SJSA1 (cell line): ENCODE data around the gene ABR. TPM values are rescaled to one million over a fixed set of nuclear protein-coding genes. Genes with fewer than 3 reads are reported as not detected.
"Not testable (repeated sequence)": the region's sequence is repeated elsewhere in the genome, so short reads cannot be mapped to it uniquely, and the experiment has no call there.

Source experiments
- DNase-seq, 2 experiments: peaks; one replicate each; pipeline ENCODE4 v3.0.0-alpha.2; 2015 to 2020; ENCODE audit warnings: low spot score in 2 of 2, low read depth in 1 of 2
- H3K27ac ChIP-seq: fragments of 250-450 bp; sonication (Bioruptor Pico); 2 replicates; pipeline ENCODE4 v1.5.1; 2020; ENCODE audit warnings: mild to moderate bottlenecking, moderate library complexity
- H3K27me3 ChIP-seq: fragments of 250-450 bp; sonication (Bioruptor Pico); replicated peaks from 2 replicates; pipeline ENCODE4 v1.5.1; 2020; ENCODE audit warnings: mild to moderate bottlenecking, moderate library complexity
- H3K36me3 ChIP-seq: fragments of 250-450 bp; sonication (Bioruptor Pico); 2 replicates; pipeline ENCODE4 v1.5.1; 2020; ENCODE audit warnings: mild to moderate bottlenecking
- H3K4me1 ChIP-seq: fragments of 250-450 bp; sonication (Bioruptor Pico); replicated peaks from 2 replicates; pipeline ENCODE4 v1.6.1; 2021; ENCODE audit warnings: mild to moderate bottlenecking
- H3K4me3 ChIP-seq: fragments of 250-450 bp; sonication (Bioruptor Pico); 2 replicates; pipeline ENCODE4 v1.5.1; 2020; ENCODE audit warnings: mild to moderate bottlenecking
- H3K9me3 ChIP-seq: fragments of 250-450 bp; sonication (Bioruptor Pico); replicated peaks from 2 replicates; pipeline ENCODE4 v1.5.1; 2020; ENCODE audit warnings: mild to moderate bottlenecking
- total RNA-seq: library from RNA; depleted of rRNA; stranded (reverse); fragments of >200 nt; shearing (Covaris generic); gene quantifications from 2 replicates; pipeline ENCODE4 v1.2.3, GENCODE V29; 2014

The ABR gene
- total RNA-seq, 1 experiment from 2014 or later: 16.7 TPM

DNA sequence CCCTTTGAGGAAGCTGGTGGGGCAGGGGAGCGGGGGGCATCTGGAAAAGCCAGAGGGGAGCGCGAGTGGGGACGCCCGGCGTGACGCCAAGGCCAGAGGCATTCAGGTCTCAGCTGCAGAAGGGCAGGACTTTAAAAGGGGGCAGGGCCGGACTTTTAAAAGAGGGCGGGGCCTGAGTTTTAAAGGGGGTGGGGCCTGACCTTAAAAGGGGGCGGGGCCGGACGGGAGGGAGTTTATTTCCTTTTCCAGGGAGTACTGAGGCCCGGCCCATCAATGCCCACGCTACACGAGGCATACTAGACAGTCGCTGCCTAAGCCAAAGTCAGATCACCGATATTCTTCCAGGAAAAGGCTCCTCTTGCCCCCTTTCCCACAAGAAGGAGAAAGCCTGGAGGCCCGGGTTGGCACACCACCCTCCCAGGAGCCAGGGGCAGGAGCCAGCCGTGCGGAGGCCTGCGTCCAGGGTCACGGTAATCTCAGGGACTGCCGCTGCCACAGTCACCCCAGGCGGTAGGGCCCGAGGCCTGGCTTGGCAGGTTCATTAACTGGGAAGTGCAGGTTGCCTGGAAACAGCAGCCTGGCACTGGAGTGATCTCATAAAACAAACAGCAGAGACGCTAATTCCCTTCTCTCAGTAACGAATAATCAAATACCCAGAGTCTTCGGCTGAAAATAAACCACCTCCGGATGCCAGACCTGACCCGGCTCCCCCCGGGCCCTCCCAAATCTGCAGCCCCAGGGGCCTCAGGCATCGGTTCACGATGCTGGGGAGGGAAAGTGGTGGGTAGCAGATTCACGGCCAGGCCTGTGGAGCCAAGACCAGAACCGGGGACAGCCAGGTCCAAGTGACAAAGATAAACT lies 92.2 kb downstream of the ABR start:
- Histone ChIP-seq H3K9me3 (no peaks in the 10 kb centered on the region), H3K36me3 (peaks cover 14% of the 10 kb centered on the region), H3K27ac (no peak overlapping the region), H3K27me3 (no peaks in the 10 kb centered on the region), H3K4me1 (no peaks in the 10 kb centered on the region), H3K4me3 (no peak overlapping the region)
- no peak for DNase-seq

DNA sequence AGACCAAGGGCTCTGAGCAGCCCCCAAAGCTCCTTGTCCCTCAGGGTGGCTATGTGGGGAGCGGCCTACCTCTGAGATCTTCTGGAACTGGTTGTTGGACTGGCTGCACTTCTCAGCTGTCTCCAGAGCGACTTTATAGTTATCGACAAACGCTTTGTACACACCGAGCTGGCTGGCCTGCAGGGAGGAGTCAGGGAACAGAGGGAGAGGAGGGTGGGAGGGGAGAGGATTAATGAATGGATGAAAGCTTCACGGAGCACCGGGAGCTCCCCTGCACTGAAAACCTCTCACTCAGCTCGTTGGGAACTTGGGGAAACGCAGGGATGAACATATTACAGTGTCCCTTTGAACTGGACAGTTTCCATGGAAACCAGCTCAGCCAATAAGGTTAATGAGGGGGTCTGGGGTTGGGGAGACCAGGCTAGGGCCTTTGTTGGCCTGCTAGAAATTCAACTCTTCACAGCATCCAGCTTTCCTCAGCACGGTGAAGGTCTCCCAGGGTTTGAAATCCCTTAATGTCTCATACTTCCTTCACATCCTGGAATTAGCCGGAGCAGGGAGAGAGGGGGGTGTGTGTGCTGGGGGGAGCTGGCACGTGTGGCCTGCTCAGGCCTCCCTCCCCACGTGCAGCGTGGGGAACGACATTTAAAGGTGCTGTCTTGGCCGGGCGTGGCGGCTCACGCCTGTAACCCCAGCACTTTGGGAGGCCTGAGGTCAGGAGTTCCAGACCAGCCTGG lies 96.2 kb downstream of the ABR start:
- no peaks in the 10 kb centered on the region for H3K9me3 ChIP-seq

DNA sequence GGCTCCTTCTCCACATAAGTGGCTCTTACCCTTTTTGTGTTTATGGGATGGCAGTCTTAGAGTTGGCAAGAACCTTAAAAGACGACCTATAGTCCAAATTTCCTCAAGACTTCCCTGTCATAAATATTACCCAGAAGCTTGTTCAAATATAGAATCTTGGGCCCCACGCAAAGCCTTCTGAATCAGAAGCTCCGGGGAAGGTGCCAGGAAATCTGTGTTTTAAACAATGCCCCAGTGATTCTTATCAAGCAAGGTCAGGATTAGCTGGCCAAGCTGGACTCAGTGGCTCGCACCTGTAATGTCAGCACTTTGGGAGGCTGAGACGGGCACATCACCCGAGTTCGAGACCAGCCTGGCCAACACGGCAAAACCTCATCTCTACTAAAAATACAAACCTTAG lies 97.2 kb downstream of the ABR start:
- no peak for DNase-seq
- H3K4me3 ChIP-seq: no peak overlapping the region
- peaks cover 9% of the 10 kb centered on the region for H3K36me3 ChIP-seq
- no peaks in the 10 kb centered on the region for H3K9me3 ChIP-seq
- no peak overlapping the region for H3K27ac ChIP-seq
- H3K4me1 ChIP-seq: peaks cover 15% of the 10 kb centered on the region
- H3K27me3 ChIP-seq: no peaks in the 10 kb centered on the region

More for the DNA sequence above, 96.2 kb downstream of the ABR start:
- Histone ChIP-seq H3K4me3 (no peak overlapping the region), H3K27ac (no peak overlapping the region), H3K4me1 (peaks cover 15% of the 10 kb centered on the region), H3K36me3 (peaks cover 9% of the 10 kb centered on the region), H3K27me3 (no peaks in the 10 kb centered on the region)
- DNase-seq: no peak

DNA sequence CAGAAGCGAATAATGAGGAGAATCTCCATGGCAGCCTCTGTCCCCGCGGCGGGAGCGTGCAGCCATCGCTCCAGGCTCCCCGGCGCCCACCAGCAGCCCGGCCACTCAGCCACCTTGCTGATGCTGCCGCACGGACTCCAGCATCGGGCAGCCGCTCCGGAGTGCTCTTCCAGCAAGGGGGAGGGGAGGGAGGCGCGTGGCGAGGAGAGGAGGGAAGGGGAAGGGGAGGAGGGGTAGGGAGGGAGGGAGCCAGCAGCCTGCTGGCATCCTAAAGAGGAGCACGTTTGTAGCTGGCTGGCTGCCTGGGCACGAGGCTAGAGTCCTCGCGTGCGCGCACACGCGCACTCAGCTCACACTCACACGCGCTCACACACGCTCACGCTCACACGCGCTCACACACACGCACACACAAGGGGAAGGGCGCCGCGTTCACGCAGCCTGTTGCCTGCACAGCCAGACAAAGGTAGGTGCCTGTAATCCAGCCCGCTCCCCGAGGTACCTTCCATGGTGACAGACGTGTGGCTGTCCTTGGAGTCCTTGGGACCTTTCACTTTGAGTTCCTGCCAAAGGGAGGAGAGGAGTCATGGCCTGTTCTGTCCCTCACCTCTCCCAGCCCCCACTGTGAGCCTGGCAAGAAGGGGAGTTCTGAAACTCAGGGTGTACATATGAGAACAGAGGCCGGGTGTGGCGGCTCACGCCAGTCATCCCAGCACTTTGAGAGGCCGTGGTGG lies 100.8 kb downstream of the ABR start:
- Histone ChIP-seq H3K36me3 (peaks cover 9% of the 10 kb centered on the region), H3K27ac (no peak overlapping the region), H3K27me3 (no peaks in the 10 kb centered on the region), H3K9me3 (no peaks in the 10 kb centered on the region), H3K4me3 (no peak overlapping the region), H3K4me1 (peaks cover 15% of the 10 kb centered on the region)
- no peak for DNase-seq

DNA sequence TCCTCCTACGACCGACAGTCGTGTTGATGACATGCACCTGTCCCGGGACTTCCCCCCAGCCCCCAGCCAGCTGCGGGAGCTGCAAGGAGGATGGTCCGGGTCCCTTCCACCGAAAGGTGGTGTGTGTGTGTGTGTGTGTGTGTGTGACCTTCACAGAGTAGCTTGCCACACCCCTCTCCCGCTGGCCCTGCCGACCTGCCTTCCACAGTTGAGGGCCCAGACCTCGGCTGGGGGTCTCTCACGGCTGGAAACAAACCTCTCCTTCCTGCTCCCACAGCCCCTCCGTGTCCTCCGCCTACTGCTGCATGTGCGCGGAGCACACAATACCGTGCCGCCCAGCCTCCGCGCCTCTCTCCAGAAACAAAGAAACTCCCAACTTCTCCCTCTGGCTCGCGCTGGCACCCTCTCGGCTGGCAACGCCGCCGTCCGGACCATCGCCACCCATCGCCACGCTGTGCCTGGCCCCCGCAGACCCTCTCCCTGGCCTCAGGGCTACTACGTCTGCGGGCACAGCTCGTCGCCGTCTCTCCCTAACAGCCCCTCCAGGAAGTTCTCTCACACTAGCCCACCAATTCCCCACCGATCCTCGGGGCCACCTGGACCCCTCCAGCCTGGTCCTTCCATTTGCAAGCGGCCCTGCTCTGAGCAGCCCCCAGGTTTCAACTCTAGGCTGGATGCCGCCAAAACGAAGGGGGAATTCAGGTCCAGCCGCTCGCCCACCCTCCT lies 101.6 kb downstream of the ABR start:
- H3K27me3 ChIP-seq: no peaks in the 10 kb centered on the region
- no peak overlapping the region for H3K27ac ChIP-seq
- peaks cover 12% of the 10 kb centered on the region for H3K36me3 ChIP-seq
- no peak overlapping the region for H3K4me3 ChIP-seq
- H3K4me1 ChIP-seq: peaks cover 15% of the 10 kb centered on the region
- no peak for DNase-seq
- H3K9me3 ChIP-seq: no peaks in the 10 kb centered on the region

DNA sequence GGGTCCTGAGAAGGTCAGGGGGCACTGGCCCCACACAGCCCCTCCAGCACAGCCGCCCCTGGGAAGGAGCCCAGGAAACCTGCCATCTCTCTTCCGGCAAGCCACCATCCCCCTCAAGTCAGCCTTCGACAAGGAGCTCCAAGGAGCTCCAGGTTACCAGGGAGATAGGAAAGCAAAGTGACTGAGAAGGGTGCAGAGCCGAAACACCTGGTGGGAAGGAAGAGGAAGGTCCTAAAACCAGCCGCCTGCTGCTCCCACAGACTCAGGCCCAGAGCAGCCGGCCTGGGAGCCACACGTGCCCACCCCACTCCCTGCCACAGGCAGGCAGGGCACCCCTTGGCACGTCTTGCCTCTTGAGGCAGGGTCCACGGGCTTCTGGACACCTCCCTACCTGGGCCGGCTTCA lies 102.2 kb downstream of the ABR start:
- peaks cover 12% of the 10 kb centered on the region for H3K36me3 ChIP-seq
- H3K9me3 ChIP-seq: no peaks in the 10 kb centered on the region
- H3K27ac ChIP-seq: no peak overlapping the region
- H3K4me1 ChIP-seq: peaks cover 15% of the 10 kb centered on the region
- no peaks in the 10 kb centered on the region for H3K27me3 ChIP-seq
- no peak for DNase-seq
- no peak overlapping the region for H3K4me3 ChIP-seq

DNA sequence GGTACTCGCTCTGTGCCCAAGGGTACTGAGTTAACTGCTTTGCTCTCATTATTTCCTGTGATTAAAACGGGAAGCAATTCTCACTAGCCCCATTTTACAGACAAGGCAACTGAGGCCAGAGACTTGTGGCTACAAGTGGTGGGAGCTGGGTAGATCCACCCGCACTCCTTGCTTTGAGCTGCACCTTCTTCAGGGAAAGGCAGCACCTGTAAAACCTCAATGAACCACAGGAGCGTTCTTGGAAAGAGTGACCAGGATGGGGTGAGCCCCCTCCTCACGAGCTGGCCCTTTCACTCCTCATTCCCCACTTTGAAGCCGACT lies 102.8 kb downstream of the ABR start:
- Histone ChIP-seq H3K4me3 (no peak overlapping the region), H3K27ac (no peak overlapping the region), H3K27me3 (no peaks in the 10 kb centered on the region), H3K4me1 (peaks cover 15% of the 10 kb centered on the region), H3K36me3 (peaks cover 8% of the 10 kb centered on the region), H3K9me3 (no peaks in the 10 kb centered on the region)
- no peak for DNase-seq

- H3K4me1 ChIP-seq: peaks cover 12% of the 10 kb centered on the region
- DNase-seq: no peak
- H3K9me3 ChIP-seq: no peaks in the 10 kb centered on the region
- peaks cover 7% of the 10 kb centered on the region for H3K36me3 ChIP-seq
- no peak overlapping the region for H3K27ac ChIP-seq
- H3K4me3 ChIP-seq: no peak overlapping the region
- no peaks in the 10 kb centered on the region for H3K27me3 ChIP-seq
These were observed 103.3 kb downstream of the ABR start for GRCh38 chr17:1076299-1076981.

- no peak for DNase-seq
- H3K27me3 ChIP-seq: no peaks in the 10 kb centered on the region
- no peaks in the 10 kb centered on the region for H3K9me3 ChIP-seq
- H3K27ac ChIP-seq: no peak overlapping the region
- no peak overlapping the region for H3K4me3 ChIP-seq
- peaks cover 15% of the 10 kb centered on the region for H3K36me3 ChIP-seq
- no peaks in the 10 kb centered on the region for H3K4me1 ChIP-seq
These were observed 104.7 kb downstream of the ABR start for GRCh38 chr17:1074886-1075605.

- H3K27ac ChIP-seq, H3K27me3 ChIP-seq, H3K4me3 ChIP-seq, H3K9me3 ChIP-seq, H3K4me1 ChIP-seq, DNase-seq: not testable (repeated sequence)
- H3K36me3 ChIP-seq: peaks cover 13% of the 10 kb centered on the region
These were observed 105.7 kb downstream of the ABR start for GRCh38 chr17:1073963-1074625.

- H3K9me3 ChIP-seq: no peaks in the 10 kb centered on the region
- no peak for DNase-seq
These were observed 106.4 kb downstream of the ABR start for GRCh38 chr17:1073241-1073962.

GRCh38 chr17:1072551-1072961 lies 107.2 kb downstream of the ABR start:
- Histone ChIP-seq H3K36me3 (peaks cover 22% of the 10 kb centered on the region), H3K27me3 (no peaks in the 10 kb centered on the region), H3K4me3 (no peak overlapping the region), H3K27ac (no peak overlapping the region), H3K9me3 (no peaks in the 10 kb centered on the region), H3K4me1 (no peaks in the 10 kb centered on the region)
- no peak for DNase-seq

More at GRCh38 chr17:1073241-1073962, 106.4 kb downstream of the ABR start:
- Histone ChIP-seq H3K4me3 (no peak overlapping the region), H3K4me1 (no peaks in the 10 kb centered on the region), H3K27ac (no peak overlapping the region), H3K36me3 (peaks cover 18% of the 10 kb centered on the region), H3K27me3 (no peaks in the 10 kb centered on the region)
